ENCODE measurements around the gene OR2T35.

Gene OR2T35

GRCh38 chr1:248627971-248628844, 16.9 kb downstream of the OR2T35 start:
- no peak for FAIRE-seq
- no peak for DNase-seq (ENCODE audit: low spot score)

GRCh38 chr1:248625971-248626370, 19.1 kb downstream of the OR2T35 start:
- FAIRE-seq = no peak

GRCh38 chr1:248625166-248625565, 19.9 kb downstream of the OR2T35 start:
- FAIRE-seq = no peak
- no peak for DNase-seq (ENCODE audit: low spot score)

More at GRCh38 chr1:248625971-248626370, 19.1 kb downstream of the OR2T35 start:
- DNase-seq (ENCODE audit: low spot score) = no peak

GRCh38 chr1:248622570-248623001, 22.5 kb downstream of the OR2T35 start:
- FAIRE-seq = no peak
- no peak for DNase-seq (ENCODE audit: low spot score)

GRCh38 chr1:248621770-248622169, 23.3 kb downstream of the OR2T35 start:
- FAIRE-seq = no peak

GRCh38 chr1:248618878-248619277, 26.2 kb downstream of the OR2T35 start:
- FAIRE-seq = no peak
- DNase-seq (ENCODE audit: low spot score) = no peak

More at GRCh38 chr1:248621770-248622169, 23.3 kb downstream of the OR2T35 start:
- no peak for DNase-seq (ENCODE audit: low spot score)

GRCh38 chr1:248618119-248618518, 27.0 kb downstream of the OR2T35 start:
- FAIRE-seq = no peak
- no peak for DNase-seq (ENCODE audit: low spot score)

GRCh38 chr1:248613742-248614141, 31.3 kb downstream of the OR2T35 start:
- no peak for FAIRE-seq
- DNase-seq (ENCODE audit: low spot score) = no peak

GRCh38 chr1:248611883-248612414, 33.1 kb downstream of the OR2T35 start:
- no peak for FAIRE-seq

GRCh38 chr1:248610301-248610700, 34.8 kb downstream of the OR2T35 start:
- FAIRE-seq (no peak), DNase-seq (ENCODE audit: low spot score) (no peak)

More at GRCh38 chr1:248611883-248612414, 33.1 kb downstream of the OR2T35 start:
- DNase-seq (ENCODE audit: low spot score) = no peak

- no peak for DNase-seq (ENCODE audit: low spot score)
These were observed 45.7 kb downstream of the OR2T35 start for GRCh38 chr1:248599396-248599795.

GRCh38 chr1:248597589-248597988, 47.5 kb downstream of the OR2T35 start, which contains the start of gene OR2T10:
Gene OR2T10, minus strand, starts transcription at chr1:248597700. Its CDS starts 3,932 bp downstream, at chr1:248593768.
- FAIRE-seq (no peak), DNase-seq (ENCODE audit: low spot score) (no peak)

More at GRCh38 chr1:248599396-248599795, 45.7 kb downstream of the OR2T35 start:
- FAIRE-seq = no peak

GRCh38 chr1:248596615-248597014, 48.5 kb downstream of the OR2T35 start:
- FAIRE-seq (no peak), DNase-seq (ENCODE audit: low spot score) (no peak)

GRCh38 chr1:248593226-248593625, 51.9 kb downstream of the OR2T35 start:
- FAIRE-seq = no peak

GRCh38 chr1:248592655-248593054, 52.4 kb downstream of the OR2T35 start:
- FAIRE-seq (no peak), DNase-seq (ENCODE audit: low spot score) (no peak)

More at GRCh38 chr1:248593226-248593625, 51.9 kb downstream of the OR2T35 start:
- no peak for DNase-seq (ENCODE audit: low spot score)

GRCh38 chr1:248590055-248590454, 55.0 kb downstream of the OR2T35 start:
- FAIRE-seq (no peak), DNase-seq (ENCODE audit: low spot score) (no peak)

GRCh38 chr1:248589334-248589733, 55.7 kb downstream of the OR2T35 start:
- FAIRE-seq = no peak
- no peak for DNase-seq (ENCODE audit: low spot score)

Data from RCC 7860 (cell line).